Measurements from ENCODE around the gene MPPED2. TPM values are rescaled to one million over a fixed set of nuclear protein-coding genes. Genes with fewer than 3 reads are reported as not detected.

The MPPED2 gene
- total RNA-seq, 4 donors from 2014 or later = 2.2 to 11.5 (median 4.7) TPM

- Histone ChIP-seq H3K4me1 (peaks cover 0 to 10% (median 0%) of the 10 kb centered on the region in 4 donors), H3K27me3 (no peaks in the 10 kb centered on the region), H3K36me3 (no peaks in the 10 kb centered on the region), H3K4me3 (no peak overlapping the region), H3K27ac (no peak overlapping the region), H3K9me3 (no peaks in the 10 kb centered on the region)
- WGBS, 2 donors = 45 to 54% methylated on average over 4 of the region's 4 CpGs
- no peak for DNase-seq (ENCODE audit: low spot score in 2 of 2)
- TF ChIP-seq, protein P1, sequence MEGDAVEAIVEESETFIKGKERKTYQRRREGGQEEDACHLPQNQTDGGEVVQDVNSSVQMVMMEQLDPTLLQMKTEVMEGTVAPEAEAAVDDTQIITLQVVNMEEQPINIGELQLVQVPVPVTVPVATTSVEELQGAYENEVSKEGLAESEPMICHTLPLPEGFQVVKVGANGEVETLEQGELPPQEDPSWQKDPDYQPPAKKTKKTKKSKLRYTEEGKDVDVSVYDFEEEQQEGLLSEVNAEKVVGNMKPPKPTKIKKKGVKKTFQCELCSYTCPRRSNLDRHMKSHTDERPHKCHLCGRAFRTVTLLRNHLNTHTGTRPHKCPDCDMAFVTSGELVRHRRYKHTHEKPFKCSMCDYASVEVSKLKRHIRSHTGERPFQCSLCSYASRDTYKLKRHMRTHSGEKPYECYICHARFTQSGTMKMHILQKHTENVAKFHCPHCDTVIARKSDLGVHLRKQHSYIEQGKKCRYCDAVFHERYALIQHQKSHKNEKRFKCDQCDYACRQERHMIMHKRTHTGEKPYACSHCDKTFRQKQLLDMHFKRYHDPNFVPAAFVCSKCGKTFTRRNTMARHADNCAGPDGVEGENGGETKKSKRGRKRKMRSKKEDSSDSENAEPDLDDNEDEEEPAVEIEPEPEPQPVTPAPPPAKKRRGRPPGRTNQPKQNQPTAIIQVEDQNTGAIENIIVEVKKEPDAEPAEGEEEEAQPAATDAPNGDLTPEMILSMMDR (IDR thresholded peaks at IDR 0.05) = no peak
- TF ChIP-seq EP300 (IDR thresholded peaks at IDR 0.05) = no peak
- TF ChIP-seq POLR2A (IDR thresholded peaks at IDR 0.05) = no peak
These were observed 36.6 kb downstream of the MPPED2 start for GRCh38 chr11:30549565-30549964.

DNA sequence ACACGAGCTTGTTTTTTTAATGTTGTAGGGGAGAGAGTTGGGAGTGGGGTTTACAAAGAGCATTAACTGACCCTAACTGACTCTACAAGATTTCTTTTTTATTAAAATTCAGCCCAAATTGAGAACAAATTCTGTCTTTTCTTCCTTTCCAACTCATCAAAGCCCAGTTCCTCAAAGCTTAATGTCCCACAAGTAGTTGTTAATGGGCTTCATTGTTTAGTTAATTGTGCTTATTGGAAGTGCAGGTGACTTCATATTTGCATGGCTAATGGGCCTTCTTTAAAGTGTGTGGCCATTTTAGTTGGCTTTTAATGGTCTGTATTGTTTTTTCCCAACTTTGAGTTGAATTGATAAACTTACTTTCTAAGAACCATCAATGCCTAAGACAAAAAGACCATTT is 39.8 kb downstream of the MPPED2 start:
- Histone ChIP-seq H3K4me1 (peaks cover 0 to 10% (median 0%) of the 10 kb centered on the region in 4 donors), H3K27me3 (no peaks in the 10 kb centered on the region), H3K4me3 (no peak overlapping the region), H3K27ac (no peak overlapping the region), H3K9me3 (no peaks in the 10 kb centered on the region), H3K36me3 (no peaks in the 10 kb centered on the region)
- TF ChIP-seq POLR2A (IDR thresholded peaks at IDR 0.05) = no peak
- TF ChIP-seq EP300 (IDR thresholded peaks at IDR 0.05) = no peak
- TF ChIP-seq, protein P1 (IDR thresholded peaks at IDR 0.05) = no peak
- DNase-seq (ENCODE audit: low spot score in 2 of 2) = no peak
- WGBS, 2 donors = 9 to 67% methylated on average over 1 of the region's 1 CpG

- H3K27me3 ChIP-seq = no peaks in the 10 kb centered on the region
- H3K4me1 ChIP-seq = peaks cover 0 to 10% (median 0%) of the 10 kb centered on the region in 4 donors
- WGBS, 2 donors = 96 to 97% methylated on average over 5 of the region's 5 CpGs
- H3K27ac ChIP-seq = no peak overlapping the region
- no peaks in the 10 kb centered on the region for H3K9me3 ChIP-seq
- no peaks in the 10 kb centered on the region for H3K36me3 ChIP-seq
- no peak overlapping the region for H3K4me3 ChIP-seq
- TF ChIP-seq EP300 (IDR thresholded peaks at IDR 0.05) = no peak
- TF ChIP-seq POLR2A (IDR thresholded peaks at IDR 0.05) = no peak
- TF ChIP-seq, protein P1 (IDR thresholded peaks at IDR 0.05) = no peak
- DNase-seq (ENCODE audit: low spot score in 2 of 2) = no peak
These were observed 40.6 kb downstream of the MPPED2 start for GRCh38 chr11:30545507-30545906.

DNA sequence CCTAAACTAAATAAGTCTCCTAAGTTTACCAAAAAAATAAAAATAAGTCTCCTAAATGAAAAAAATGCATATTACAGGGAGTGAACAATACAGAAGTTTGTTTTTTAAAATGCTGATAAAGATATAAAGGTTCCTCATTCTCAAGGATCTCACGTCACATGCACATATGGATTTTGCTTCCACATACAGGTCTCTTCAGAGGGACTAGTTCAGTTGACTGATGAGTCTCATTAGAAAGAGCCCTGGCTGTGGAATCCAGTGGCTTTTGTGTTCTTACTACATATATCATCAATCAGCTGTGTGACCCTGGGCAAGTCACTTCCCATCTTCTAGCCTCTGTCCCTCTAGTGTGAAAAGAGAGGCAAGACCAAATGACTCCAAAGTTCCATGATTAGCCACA is 43.1 kb downstream of the MPPED2 start:
- H3K36me3 ChIP-seq = no peaks in the 10 kb centered on the region
- DNase-seq (ENCODE audit: low spot score in 2 of 2) = no peak

DNA sequence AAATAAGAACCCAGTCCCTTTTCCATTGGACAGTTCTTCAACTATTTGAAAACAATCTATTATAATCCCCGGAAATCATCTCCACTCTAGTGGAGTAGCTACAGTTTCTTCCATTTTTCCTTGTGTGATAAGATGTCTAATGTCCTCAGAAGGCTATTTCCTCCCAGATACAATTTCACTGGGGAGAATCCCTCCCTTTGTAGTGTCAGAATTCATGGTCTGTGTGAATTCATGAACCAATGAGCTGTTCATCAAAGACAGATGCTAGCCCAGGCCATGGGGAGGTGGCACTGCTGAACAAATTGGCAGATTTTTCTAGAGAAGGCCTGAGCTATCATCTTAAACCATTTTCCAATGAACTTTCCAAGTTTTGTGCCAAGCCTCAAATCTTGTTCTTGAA is 45.4 kb downstream of the MPPED2 start:
- no peak overlapping the region for H3K4me3 ChIP-seq

More for the DNA sequence above, 43.1 kb downstream of the MPPED2 start:
- WGBS, 2 donors = 83 to 97% methylated on average over 1 of the region's 1 CpG
- TF ChIP-seq POLR2A (IDR thresholded peaks at IDR 0.05) (no peak), EP300 (IDR thresholded peaks at IDR 0.05) (no peak)
- TF ChIP-seq, protein P1 (IDR thresholded peaks at IDR 0.05) = no peak
- no peak overlapping the region for H3K4me3 ChIP-seq
- no peak overlapping the region for H3K27ac ChIP-seq
- H3K4me1 ChIP-seq = no peaks in the 10 kb centered on the region
- H3K27me3 ChIP-seq = no peaks in the 10 kb centered on the region
- H3K9me3 ChIP-seq = no peaks in the 10 kb centered on the region

More for the DNA sequence above, 45.4 kb downstream of the MPPED2 start:
- TF ChIP-seq, protein P1 (IDR thresholded peaks at IDR 0.05) = no peak
- TF ChIP-seq EP300 (IDR thresholded peaks at IDR 0.05) (no peak), POLR2A (IDR thresholded peaks at IDR 0.05) (no peak)
- no peaks in the 10 kb centered on the region for H3K36me3 ChIP-seq
- 97 to 100% methylated on average over 1 of the region's 1 CpG for WGBS, 2 donors
- no peak for DNase-seq (ENCODE audit: low spot score in 2 of 2)
- H3K4me1 ChIP-seq = no peaks in the 10 kb centered on the region
- no peak overlapping the region for H3K27ac ChIP-seq
- H3K9me3 ChIP-seq = no peaks in the 10 kb centered on the region
- no peaks in the 10 kb centered on the region for H3K27me3 ChIP-seq

All from tibial nerve (tissue), 4 donors.